ENCODE data around the gene PABPN1L. TPM values are rescaled to one million over a fixed set of nuclear protein-coding genes. Genes with fewer than 3 reads are reported as not detected.

Gene PABPN1L
- total and polyA plus RNA-seq, 2 of the 8 experiments (the other 6 are each of a cell fraction or from before 2014, with no cell fraction given), result not detected

- TF ChIP-seq CTCF (IDR thresholded peaks at IDR 0.05; ENCODE audit: control extremely low read depth in 1 of 3, insufficient read depth in 1 of 3, low read depth in 1 of 3, low read length in 3 of 3), result no peak
Observed at GRCh38 chr16:88910284-88911135, 44.0 kb upstream of the PABPN1L start (continued).

Data from H1 (cell line).